ENCODE results near the gene SH3RF3. TPM values are rescaled to one million over a fixed set of nuclear protein-coding genes. Genes with fewer than 3 reads are reported as not detected.

The SH3RF3 gene
- total RNA-seq, 2 donors from 2014 or later: 1.3 to 2.5 TPM

- intact Hi-C loops (cut with DNase I): no loop called here
- no peaks in the 10 kb centered on the region for H3K36me3 ChIP-seq
- no peaks in the 10 kb centered on the region for H3K9me3 ChIP-seq
- no peak for DNase-seq
- H3K27ac ChIP-seq: no peak overlapping the region
- H3K4me3 ChIP-seq: no peak overlapping the region
- no peak for TF ChIP-seq CTCF (IDR thresholded peaks at IDR 0.05)
- H3K27me3 ChIP-seq: no peaks in the 10 kb centered on the region
- H3K4me1 ChIP-seq: no peaks in the 10 kb centered on the region
- no peak overlapping the region for H3K9ac ChIP-seq (ENCODE audit: low read depth in 2 of 2, low read length in 2 of 2)
These were observed 102.0 kb downstream of the SH3RF3 start for GRCh38 chr2:109230941-109231420.

- no peaks in the 10 kb centered on the region for H3K4me1 ChIP-seq
- DNase-seq: no peak
- TF ChIP-seq CTCF (IDR thresholded peaks at IDR 0.05): no peak
- H3K36me3 ChIP-seq: no peaks in the 10 kb centered on the region
- H3K27me3 ChIP-seq: no peaks in the 10 kb centered on the region
- no peak overlapping the region for H3K9ac ChIP-seq (ENCODE audit: low read depth in 2 of 2, low read length in 2 of 2)
- H3K27ac ChIP-seq: no peak overlapping the region
- no peak overlapping the region for H3K4me3 ChIP-seq
- intact Hi-C loops (cut with DNase I): no loop called here
- no peaks in the 10 kb centered on the region for H3K9me3 ChIP-seq
These were observed 102.4 kb downstream of the SH3RF3 start for GRCh38 chr2:109231428-109231827.

- no peak overlapping the region for H3K4me3 ChIP-seq
- no peaks in the 10 kb centered on the region for H3K9me3 ChIP-seq
- H3K27ac ChIP-seq: no peak overlapping the region
- no peaks in the 10 kb centered on the region for H3K36me3 ChIP-seq
- no peak for TF ChIP-seq CTCF (IDR thresholded peaks at IDR 0.05)
- H3K27me3 ChIP-seq: no peaks in the 10 kb centered on the region
- H3K9ac ChIP-seq (ENCODE audit: low read depth in 2 of 2, low read length in 2 of 2): no peak overlapping the region
- no peak for DNase-seq
- H3K4me1 ChIP-seq: no peaks in the 10 kb centered on the region
- intact Hi-C loops (cut with DNase I): no loop called here
These were observed 103.1 kb downstream of the SH3RF3 start for GRCh38 chr2:109231996-109232705.

- H3K4me3 ChIP-seq: no peak overlapping the region
- TF ChIP-seq CTCF (IDR thresholded peaks at IDR 0.05): no peak
- H3K9ac ChIP-seq (ENCODE audit: low read depth in 2 of 2, low read length in 2 of 2): no peak overlapping the region
- no peaks in the 10 kb centered on the region for H3K4me1 ChIP-seq
- intact Hi-C loops (cut with DNase I): no loop called here
- DNase-seq: no peak
- H3K27ac ChIP-seq: no peak overlapping the region
- no peaks in the 10 kb centered on the region for H3K9me3 ChIP-seq
- H3K36me3 ChIP-seq: no peaks in the 10 kb centered on the region
- H3K27me3 ChIP-seq: no peaks in the 10 kb centered on the region
These were observed 103.9 kb downstream of the SH3RF3 start for GRCh38 chr2:109232909-109233308.

- H3K27me3 ChIP-seq: no peaks in the 10 kb centered on the region
- no peak for TF ChIP-seq CTCF (IDR thresholded peaks at IDR 0.05)
- intact Hi-C loops (cut with DNase I): no loop called here
These were observed 104.6 kb downstream of the SH3RF3 start for GRCh38 chr2:109233643-109234042.

More at GRCh38 chr2:109233643-109234042, 104.6 kb downstream of the SH3RF3 start:
- Histone ChIP-seq H3K4me1 (no peaks in the 10 kb centered on the region), H3K27ac (no peak overlapping the region), H3K36me3 (no peaks in the 10 kb centered on the region), H3K9ac (ENCODE audit: low read depth in 2 of 2, low read length in 2 of 2) (no peak overlapping the region), H3K4me3 (no peak overlapping the region), H3K9me3 (no peaks in the 10 kb centered on the region)
- no peak for DNase-seq
